ENCODE results near the gene KCNIP4. TPM values are rescaled to one million over a fixed set of nuclear protein-coding genes. Genes with fewer than 3 reads are reported as not detected.

KCNIP4 gene
- total and polyA plus RNA-seq, 8 donors = 0.05 TPM; not detected in 7

DNA sequence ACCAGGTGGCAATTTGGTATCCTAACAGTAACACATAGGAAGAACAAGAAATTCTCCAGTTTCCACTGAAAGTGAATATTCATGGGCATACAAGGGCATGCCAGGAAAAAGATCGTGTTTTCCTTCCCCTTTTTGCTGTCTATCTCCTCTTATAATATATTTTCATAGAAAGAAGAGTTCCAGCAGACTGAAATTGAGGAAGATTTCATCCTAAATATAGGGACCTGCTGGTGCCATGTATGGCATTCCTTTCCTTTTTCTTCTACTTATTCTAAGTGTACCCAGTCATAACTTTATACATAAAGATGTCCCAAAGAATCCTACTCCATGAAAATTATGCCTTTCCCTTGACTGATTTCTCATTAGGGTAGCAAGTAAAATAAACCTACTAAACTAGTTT, 40.8 kb upstream of the KCNIP4 start:
- Histone ChIP-seq H3K27me3 (no peaks in the 10 kb centered on the region), H3K36me3 (no peaks in the 10 kb centered on the region), H3K4me3 (no peak overlapping the region), H3K9me3 (no peaks in the 10 kb centered on the region), H3K27ac (no peak overlapping the region), H3K4me1 (no peaks in the 10 kb centered on the region)
- whole genome bisulfite sequencing, 2 donors = 20 to 30% methylated on average over 1 of the region's 1 CpG
- ATAC-seq (no peak), DNase-seq (no peak), FAIRE-seq (no peak)
- TF ChIP-seq, protein P1, sequence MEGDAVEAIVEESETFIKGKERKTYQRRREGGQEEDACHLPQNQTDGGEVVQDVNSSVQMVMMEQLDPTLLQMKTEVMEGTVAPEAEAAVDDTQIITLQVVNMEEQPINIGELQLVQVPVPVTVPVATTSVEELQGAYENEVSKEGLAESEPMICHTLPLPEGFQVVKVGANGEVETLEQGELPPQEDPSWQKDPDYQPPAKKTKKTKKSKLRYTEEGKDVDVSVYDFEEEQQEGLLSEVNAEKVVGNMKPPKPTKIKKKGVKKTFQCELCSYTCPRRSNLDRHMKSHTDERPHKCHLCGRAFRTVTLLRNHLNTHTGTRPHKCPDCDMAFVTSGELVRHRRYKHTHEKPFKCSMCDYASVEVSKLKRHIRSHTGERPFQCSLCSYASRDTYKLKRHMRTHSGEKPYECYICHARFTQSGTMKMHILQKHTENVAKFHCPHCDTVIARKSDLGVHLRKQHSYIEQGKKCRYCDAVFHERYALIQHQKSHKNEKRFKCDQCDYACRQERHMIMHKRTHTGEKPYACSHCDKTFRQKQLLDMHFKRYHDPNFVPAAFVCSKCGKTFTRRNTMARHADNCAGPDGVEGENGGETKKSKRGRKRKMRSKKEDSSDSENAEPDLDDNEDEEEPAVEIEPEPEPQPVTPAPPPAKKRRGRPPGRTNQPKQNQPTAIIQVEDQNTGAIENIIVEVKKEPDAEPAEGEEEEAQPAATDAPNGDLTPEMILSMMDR (IDR thresholded peaks at IDR 0.05) = no peak
- intact Hi-C loops (cut with DNase I) = no loop called here

DNA sequence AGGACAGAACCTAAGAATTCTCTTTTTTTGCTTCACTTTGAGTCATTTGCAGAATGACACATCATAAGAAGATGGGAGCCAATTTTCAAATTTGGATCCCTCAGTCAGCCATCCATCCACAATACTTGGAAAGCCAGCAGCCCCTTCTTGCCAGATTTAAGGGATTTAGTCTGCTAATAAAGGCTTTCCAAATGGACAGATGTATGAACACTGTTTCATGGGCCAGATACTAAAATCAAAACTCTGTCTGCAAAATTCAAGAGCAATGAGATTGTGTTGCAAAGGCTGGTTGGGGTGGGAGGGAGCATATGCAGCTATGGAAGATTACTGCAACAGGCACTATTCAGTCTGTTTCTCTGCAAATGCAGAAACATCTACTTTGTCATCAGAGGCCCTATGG, 37.7 kb upstream of the KCNIP4 start:
- intact Hi-C loops (cut with DNase I) = no loop called here
- FAIRE-seq (no peak), ATAC-seq (no peak), DNase-seq (no peak)
- no peaks in the 10 kb centered on the region for H3K27me3 ChIP-seq
- no peak overlapping the region for H3K4me3 ChIP-seq
- TF ChIP-seq, protein P1 (IDR thresholded peaks at IDR 0.05) = no peak
- H3K4me1 ChIP-seq = no peaks in the 10 kb centered on the region
- H3K36me3 ChIP-seq = no peaks in the 10 kb centered on the region
- no peaks in the 10 kb centered on the region for H3K9me3 ChIP-seq
- H3K27ac ChIP-seq = no peak overlapping the region

DNA sequence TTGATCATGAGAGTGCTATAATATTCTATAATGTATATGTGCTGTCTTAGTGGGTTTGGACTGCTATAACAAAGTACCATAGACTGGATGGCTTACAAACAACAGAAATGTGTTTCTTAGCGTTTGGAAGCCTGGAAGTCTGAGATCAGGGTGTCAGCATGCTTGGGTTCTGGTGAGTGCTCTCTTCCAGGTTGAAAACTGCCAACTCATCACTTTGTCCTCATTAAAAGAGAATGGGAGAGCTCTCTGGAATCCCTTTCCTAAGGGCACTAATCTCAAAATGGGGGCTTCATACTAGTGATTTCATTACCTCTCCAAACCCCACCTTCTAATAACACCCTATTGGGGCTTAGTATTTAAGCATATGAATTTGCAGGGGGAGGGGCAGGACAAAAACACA, 33.5 kb upstream of the KCNIP4 start:
- DNase-seq (no peak), ATAC-seq (no peak), FAIRE-seq (no peak)
- intact Hi-C loops (cut with DNase I) = no loop called here
- Histone ChIP-seq H3K27me3 (no peaks in the 10 kb centered on the region), H3K4me3 (no peak overlapping the region), H3K27ac (no peak overlapping the region), H3K4me1 (no peaks in the 10 kb centered on the region), H3K9me3 (no peaks in the 10 kb centered on the region), H3K36me3 (no peaks in the 10 kb centered on the region)
- 33 to 41% methylated on average over 1 of the region's 1 CpG for WGBS, 2 donors
- TF ChIP-seq, protein P1 (IDR thresholded peaks at IDR 0.05) = no peak

DNA sequence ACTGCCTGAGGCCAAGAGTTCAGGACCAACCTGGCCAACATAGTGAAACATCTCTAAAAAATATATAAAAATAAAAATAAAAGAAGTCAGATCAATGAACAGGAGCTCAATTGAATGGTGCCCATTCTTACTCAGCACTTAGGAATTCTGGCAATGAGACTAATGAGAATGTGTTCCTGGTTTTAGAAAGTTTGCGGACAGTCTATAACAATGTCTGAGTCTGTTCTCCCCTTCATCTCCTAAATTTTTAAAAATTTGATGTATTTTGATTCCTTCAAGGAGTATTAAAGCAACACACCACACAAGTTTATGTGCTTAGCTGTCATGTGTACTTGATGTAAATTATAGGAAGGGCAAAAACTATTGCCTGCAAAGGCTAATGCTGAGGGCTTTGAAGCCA, 30.6 kb upstream of the KCNIP4 start:
- ATAC-seq = no peak
- Histone ChIP-seq H3K4me1 (no peaks in the 10 kb centered on the region), H3K27me3 (no peaks in the 10 kb centered on the region), H3K9me3 (no peaks in the 10 kb centered on the region), H3K27ac (no peak overlapping the region), H3K36me3 (no peaks in the 10 kb centered on the region), H3K4me3 (no peak overlapping the region)
- no peak for FAIRE-seq
- TF ChIP-seq, protein P1 (IDR thresholded peaks at IDR 0.05) = no peak
- DNase-seq = no peak
- 82 to 83% methylated on average over 1 of the region's 1 CpG for WGBS, 2 donors
- intact Hi-C loops (cut with DNase I) = no loop called here

DNA sequence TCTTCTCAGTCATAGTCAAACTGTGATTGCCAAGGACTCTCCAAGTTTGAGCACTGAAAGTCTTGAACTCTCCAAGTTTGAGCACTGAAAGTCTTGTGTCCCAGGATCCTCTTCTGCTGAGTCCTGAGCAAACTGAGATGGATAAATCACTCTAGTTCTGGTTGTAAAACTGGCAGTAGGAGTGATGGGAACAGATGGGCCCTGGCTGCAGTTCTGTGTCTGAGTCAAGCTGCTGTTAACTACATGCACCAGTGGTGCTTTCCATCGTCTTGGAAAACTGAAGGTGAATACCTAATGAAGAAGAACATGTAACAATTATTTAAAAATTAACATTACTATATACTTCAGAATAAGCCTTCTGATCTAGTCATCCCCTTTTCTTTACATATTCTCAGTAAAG, 27.6 kb upstream of the KCNIP4 start:
- no peaks in the 10 kb centered on the region for H3K9me3 ChIP-seq
- DNase-seq (no peak), FAIRE-seq (no peak), ATAC-seq (no peak)
- no peaks in the 10 kb centered on the region for H3K27me3 ChIP-seq
- TF ChIP-seq, protein P1 (IDR thresholded peaks at IDR 0.05) = no peak
- H3K27ac ChIP-seq = no peak overlapping the region
- H3K36me3 ChIP-seq = no peaks in the 10 kb centered on the region
- intact Hi-C loops (cut with DNase I) = no loop called here
- H3K4me1 ChIP-seq = no peaks in the 10 kb centered on the region
- no peak overlapping the region for H3K4me3 ChIP-seq
- WGBS, 2 donors = 30 to 39% methylated on average over 1 of the region's 1 CpG

Measured in pancreas (tissue), 10 donors.